ENCODE measurements around the gene DVL1.

The DVL1 gene

GRCh38 chr1:1359664-1360468 lies 10.6 kb upstream of the DVL1 start:
- H3K27me3 ChIP-seq (replicated peaks; ENCODE audit: control insufficient read depth, insufficient read depth, low read length), result no peaks in the 10 kb centered on the region

DNA sequence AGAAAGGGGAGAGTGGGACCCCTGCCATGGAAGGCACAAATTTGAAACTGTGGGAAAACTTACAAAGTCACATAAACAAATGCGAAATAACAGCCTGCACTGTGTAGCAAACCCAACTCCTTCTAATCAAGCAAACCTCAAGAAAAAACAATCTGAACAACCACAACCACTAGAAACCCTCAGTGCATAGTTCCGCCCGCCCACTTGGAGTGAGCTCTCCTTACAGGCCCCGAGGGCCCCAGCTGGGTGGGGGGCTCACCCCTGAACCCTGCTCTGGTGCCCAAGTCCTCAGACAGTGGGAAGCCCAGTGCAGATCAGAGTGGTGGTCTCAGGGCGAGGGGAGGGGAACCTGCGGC lies 10.1 kb upstream of the DVL1 start:
- Histone ChIP-seq H3K4me3 (replicated peaks; ENCODE audit: low read depth, low read length) (no peak overlapping the region), H3K36me3 (ENCODE audit: control insufficient read depth, insufficient read depth, low read length) (no peaks in the 10 kb centered on the region), H3K27me3 (replicated peaks; ENCODE audit: control insufficient read depth, insufficient read depth, low read length) (no peaks in the 10 kb centered on the region; the same call in 1 of the 2 replicates)
- DNase-seq (ENCODE audit: extremely low read depth, insufficient read length), result peak; percentile 8
- no peak for TF ChIP-seq CTCF (IDR thresholded peaks at IDR 0.05; ENCODE audit: insufficient read depth, low read length, poor library complexity, severe bottlenecking)

More at GRCh38 chr1:1359664-1360468, 10.6 kb upstream of the DVL1 start:
- no peak for DNase-seq (ENCODE audit: extremely low read depth, insufficient read length)
- Histone ChIP-seq H3K4me3 (replicated peaks; ENCODE audit: low read depth, low read length) (no peak overlapping the region), H3K36me3 (ENCODE audit: control insufficient read depth, insufficient read depth, low read length) (no peaks in the 10 kb centered on the region)
- no peak for TF ChIP-seq CTCF (IDR thresholded peaks at IDR 0.05; ENCODE audit: insufficient read depth, low read length, poor library complexity, severe bottlenecking)

DNA sequence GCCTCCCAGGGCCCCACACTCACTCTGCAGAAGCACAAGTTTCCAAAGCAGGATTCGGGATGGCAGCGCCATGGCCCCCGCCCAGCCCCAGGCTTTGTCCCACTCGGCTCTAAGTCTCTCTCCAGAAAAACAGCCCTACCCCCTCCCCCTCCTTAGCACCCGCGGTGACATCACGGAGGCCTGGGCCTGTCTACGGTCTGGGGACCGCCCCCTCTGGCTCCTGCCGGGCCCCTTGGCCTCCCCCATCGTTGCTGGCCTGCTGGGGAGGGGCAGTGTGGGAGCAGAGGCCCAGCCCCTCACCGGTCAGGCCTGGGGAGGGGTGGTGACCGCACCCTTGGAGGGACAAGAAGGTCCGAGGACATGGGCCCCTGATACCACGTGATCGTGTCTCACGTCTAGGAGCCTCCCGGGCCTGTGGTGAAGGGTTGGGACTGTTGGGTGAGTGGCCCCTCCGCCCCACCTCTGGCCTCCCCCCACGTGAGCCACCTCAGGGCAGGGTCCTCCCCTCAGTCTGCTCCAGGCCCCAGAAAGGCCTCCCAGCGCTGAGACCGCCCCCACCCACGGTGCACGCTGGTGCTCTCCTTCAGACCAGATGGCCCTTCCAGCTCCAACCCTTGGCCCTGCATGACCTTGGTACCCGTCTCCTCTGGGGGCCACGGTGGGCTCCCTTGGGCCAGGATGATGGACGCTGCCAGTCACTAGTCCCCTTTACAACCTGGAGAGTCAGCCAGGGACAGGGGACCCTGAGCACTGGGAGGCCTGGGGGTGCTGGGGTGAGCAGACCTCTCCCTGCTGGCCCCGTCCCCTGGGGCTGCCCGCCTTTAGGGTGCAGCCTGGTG lies 9.4 kb upstream of the DVL1 start, which contains the start of gene MXRA8:
MXRA8 (minus strand) TSS at position 123 of the 839 bp plus-strand sequence; CDS start at position 72, 51 bp downstream.
- Histone ChIP-seq H3K36me3 (ENCODE audit: control insufficient read depth, insufficient read depth, low read length) (no peaks in the 10 kb centered on the region), H3K4me3 (replicated peaks; ENCODE audit: low read depth, low read length) (no peak within 1 kb of the TSS), H3K27me3 (replicated peaks; ENCODE audit: control insufficient read depth, insufficient read depth, low read length) (no peaks in the 10 kb centered on the region; the same call in 1 of the 2 replicates)
- peak; percentile 7 for DNase-seq (ENCODE audit: extremely low read depth, insufficient read length)
- no peak for TF ChIP-seq CTCF (IDR thresholded peaks at IDR 0.05; ENCODE audit: insufficient read depth, low read length, poor library complexity, severe bottlenecking)

DNA sequence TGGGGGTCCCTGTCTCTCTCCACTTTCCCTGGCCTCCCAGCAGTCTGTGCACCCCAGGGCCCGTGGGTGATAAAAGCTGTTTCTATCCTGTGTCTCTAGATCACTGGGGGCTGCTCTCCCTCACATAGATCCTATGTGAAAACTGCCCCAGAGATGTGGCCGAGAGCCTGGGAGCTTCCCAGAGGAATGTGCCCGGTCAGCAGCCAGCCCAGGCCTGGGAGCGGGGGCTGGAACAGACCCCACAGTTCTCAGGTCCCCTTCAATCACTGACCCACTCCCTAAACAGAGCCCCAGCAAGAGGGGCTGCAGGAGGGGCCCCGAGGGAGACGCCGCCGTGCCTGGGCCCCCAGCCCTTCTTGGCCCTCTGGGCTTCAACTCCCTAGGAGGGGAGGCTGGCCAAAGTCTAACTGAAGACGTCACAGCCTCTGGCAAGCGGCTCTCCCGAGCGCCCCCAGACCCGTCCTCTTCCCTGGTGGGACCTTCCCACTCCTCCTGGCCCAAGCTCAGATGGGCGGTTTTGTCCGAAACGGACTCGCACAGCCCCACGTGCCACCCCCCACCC lies 8.7 kb upstream of the DVL1 start:
- no peak for DNase-seq (ENCODE audit: extremely low read depth, insufficient read length)
- Histone ChIP-seq H3K27me3 (replicated peaks; ENCODE audit: control insufficient read depth, insufficient read depth, low read length) (no peaks in the 10 kb centered on the region; the same call in 1 of the 2 replicates), H3K4me3 (replicated peaks; ENCODE audit: low read depth, low read length) (no peak overlapping the region), H3K36me3 (ENCODE audit: control insufficient read depth, insufficient read depth, low read length) (no peaks in the 10 kb centered on the region)
- TF ChIP-seq CTCF (IDR thresholded peaks at IDR 0.05; ENCODE audit: insufficient read depth, low read length, poor library complexity, severe bottlenecking), result no peak

DNA sequence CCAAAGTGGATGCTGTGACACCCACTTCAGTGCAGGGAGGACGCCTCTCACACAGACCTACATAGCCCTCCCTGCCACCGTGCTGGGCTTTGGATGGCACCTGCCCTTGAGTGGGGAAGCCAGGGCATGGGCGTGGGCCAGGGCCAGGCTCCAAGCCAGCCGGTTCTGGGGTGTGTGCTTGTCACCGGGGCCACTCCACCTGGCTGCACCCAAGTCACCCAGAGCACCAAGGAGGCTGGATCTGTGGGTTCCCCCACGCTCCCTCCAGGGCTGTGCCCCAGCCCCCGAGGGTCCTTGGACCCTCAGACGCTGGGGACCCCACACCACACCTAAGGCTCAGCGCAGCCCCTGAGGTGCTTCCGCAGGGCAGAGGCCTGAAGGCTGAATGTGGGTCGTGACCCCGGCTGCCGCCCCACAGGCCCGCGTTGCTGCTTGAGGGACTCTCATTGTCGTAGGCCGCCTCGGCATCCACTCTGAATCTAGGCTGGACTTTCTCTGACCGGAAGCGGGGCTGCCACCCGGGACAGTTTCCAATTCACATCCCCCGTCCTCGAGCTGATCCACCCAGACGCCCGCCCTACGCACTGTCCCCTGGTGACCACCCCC lies 7.7 kb upstream of the DVL1 start:
- no peak for TF ChIP-seq CTCF (IDR thresholded peaks at IDR 0.05; ENCODE audit: insufficient read depth, low read length, poor library complexity, severe bottlenecking)
- no peak for DNase-seq (ENCODE audit: extremely low read depth, insufficient read length)
- H3K4me3 ChIP-seq (replicated peaks; ENCODE audit: low read depth, low read length), result no peak overlapping the region
- H3K27me3 ChIP-seq (replicated peaks; ENCODE audit: control insufficient read depth, insufficient read depth, low read length), result no peaks in the 10 kb centered on the region; the same call in 1 of the 2 replicates
- H3K36me3 ChIP-seq (ENCODE audit: control insufficient read depth, insufficient read depth, low read length), result no peaks in the 10 kb centered on the region
